Measurements from ENCODE around the gene KRT81. TPM values are rescaled to one million over a fixed set of nuclear protein-coding genes. Genes with fewer than 3 reads are reported as not detected.

KRT81 gene
- total RNA-seq, 2 experiments from 2014 or later: not detected

- Mint-ChIP-seq H3K27me3 (ENCODE audit: low read depth) (peaks cover 12% of the 10 kb centered on the region), H3K9me3 (no peaks in the 10 kb centered on the region), H3K36me3 (ENCODE audit: low read depth) (no peaks in the 10 kb centered on the region), H3K4me3 (no peak overlapping the region), H3K4me1 (ENCODE audit: low read depth) (peaks cover 3% of the 10 kb centered on the region), H3K27ac (no peak overlapping the region)
- intact Hi-C loops (cut with micrococcal nuclease): loop anchor here (2.0 kb wide), 2 partner anchors 55 to 121 kb away; no protein-coding TSS in a partner anchor
- CTCF ChIA-PET: interaction anchor here (0.6 to 4.2 kb wide), 11 partner anchors 9 to 499 kb away, joined by 3 to 29 read pairs (median 7); partner anchors contain the start of gene KRT80
- DNase-seq: no peak
Observed at GRCh38 chr12:52277486-52278245, 13.7 kb downstream of the KRT81 start.

GRCh38 chr12:52275686-52276085 is 15.6 kb downstream of the KRT81 start:
- Mint-ChIP-seq H3K4me1 (ENCODE audit: low read depth) (peaks cover 3% of the 10 kb centered on the region), H3K4me3 (no peak overlapping the region), H3K27me3 (ENCODE audit: low read depth) (peaks cover 18% of the 10 kb centered on the region), H3K36me3 (ENCODE audit: low read depth) (no peaks in the 10 kb centered on the region), H3K9me3 (no peaks in the 10 kb centered on the region), H3K27ac (no peak overlapping the region)
- CTCF ChIA-PET: interaction anchor here (0.6 to 2.7 kb wide), 2 partner anchors 54 to 119 kb away, joined by 4 to 7 read pairs; no protein-coding TSS in a partner anchor
- no peak for DNase-seq
- intact Hi-C loops (cut with micrococcal nuclease): no loop called here

- H3K36me3 Mint-ChIP-seq (ENCODE audit: low read depth): no peaks in the 10 kb centered on the region
- DNase-seq: no peak
- H3K27ac Mint-ChIP-seq: no peak within 1 kb of the TSS
- peaks cover 14% of the 10 kb centered on the region for H3K27me3 Mint-ChIP-seq (ENCODE audit: low read depth)
- H3K9me3 Mint-ChIP-seq: no peaks in the 10 kb centered on the region
- intact Hi-C loops (cut with micrococcal nuclease): no loop called here
- peaks cover 3% of the 10 kb centered on the region for H3K4me1 Mint-ChIP-seq (ENCODE audit: low read depth)
- H3K4me3 Mint-ChIP-seq: no peak within 1 kb of the TSS
- CTCF ChIA-PET: interaction anchor here (0.6 kb wide), 1 partner anchor 1217 kb away, joined by 4 read pairs; no protein-coding TSS in a partner anchor
Observed at GRCh38 chr12:52274521-52275120, 16.7 kb downstream of the KRT81 start, which contains the start of gene KRT86. KRT86 (plus strand) TSS chr12:52274645; CDS start chr12:52301917, 27,272 bp downstream.

GRCh38 chr12:52271158-52271557 is 20.2 kb downstream of the KRT81 start:
- Mint-ChIP-seq H3K4me1 (ENCODE audit: low read depth) (no peaks in the 10 kb centered on the region), H3K4me3 (no peak overlapping the region), H3K9me3 (no peaks in the 10 kb centered on the region), H3K27me3 (ENCODE audit: low read depth) (peaks cover 11% of the 10 kb centered on the region), H3K36me3 (ENCODE audit: low read depth) (no peaks in the 10 kb centered on the region), H3K27ac (no peak overlapping the region)
- intact Hi-C loops (cut with micrococcal nuclease): no loop called here
- CTCF ChIA-PET: interaction anchor here (0.6 to 1.3 kb wide), 5 partner anchors 8 to 401 kb away, joined by 3 to 8 read pairs (median 4); no protein-coding TSS in a partner anchor
- no peak for DNase-seq

- CTCF ChIA-PET: interaction anchor here (0.6 to 1.3 kb wide), 4 partner anchors 9 to 402 kb away, joined by 3 to 8 read pairs (median 4); no protein-coding TSS in a partner anchor
- H3K4me1 Mint-ChIP-seq (ENCODE audit: low read depth): no peaks in the 10 kb centered on the region
- no peaks in the 10 kb centered on the region for H3K9me3 Mint-ChIP-seq
- H3K27me3 Mint-ChIP-seq (ENCODE audit: low read depth): peaks cover 11% of the 10 kb centered on the region
- no peak overlapping the region for H3K27ac Mint-ChIP-seq
- no peak overlapping the region for H3K4me3 Mint-ChIP-seq
- intact Hi-C loops (cut with micrococcal nuclease): no loop called here
- H3K36me3 Mint-ChIP-seq (ENCODE audit: low read depth): no peaks in the 10 kb centered on the region
- DNase-seq: no peak
Observed at GRCh38 chr12:52270541-52271070, 20.7 kb downstream of the KRT81 start.

- no peak overlapping the region for H3K4me3 Mint-ChIP-seq
- H3K27me3 Mint-ChIP-seq (ENCODE audit: low read depth): peaks cover 11% of the 10 kb centered on the region
- H3K9me3 Mint-ChIP-seq: no peaks in the 10 kb centered on the region
- no peak for DNase-seq
- no peak overlapping the region for H3K27ac Mint-ChIP-seq
- CTCF ChIA-PET: interaction anchor here (1.5 to 3.6 kb wide), 2 partner anchors 11 to 38 kb away, joined by 3 to 13 read pairs; no protein-coding TSS in a partner anchor
- no peaks in the 10 kb centered on the region for H3K36me3 Mint-ChIP-seq (ENCODE audit: low read depth)
- intact Hi-C loops (cut with micrococcal nuclease): no loop called here
- H3K4me1 Mint-ChIP-seq (ENCODE audit: low read depth): no peaks in the 10 kb centered on the region
Observed at GRCh38 chr12:52268212-52268611, 23.1 kb downstream of the KRT81 start.

GRCh38 chr12:52267699-52268098 is 23.6 kb downstream of the KRT81 start:
- no peak overlapping the region for H3K27ac Mint-ChIP-seq
- DNase-seq: no peak
- H3K4me1 Mint-ChIP-seq (ENCODE audit: low read depth): no peaks in the 10 kb centered on the region
- CTCF ChIA-PET: interaction anchor here (1.5 to 3.6 kb wide), 2 partner anchors 12 to 39 kb away, joined by 3 to 13 read pairs; no protein-coding TSS in a partner anchor
- no peak overlapping the region for H3K4me3 Mint-ChIP-seq
- no peaks in the 10 kb centered on the region for H3K36me3 Mint-ChIP-seq (ENCODE audit: low read depth)
- intact Hi-C loops (cut with micrococcal nuclease): no loop called here
- H3K9me3 Mint-ChIP-seq: no peaks in the 10 kb centered on the region
- H3K27me3 Mint-ChIP-seq (ENCODE audit: low read depth): peaks cover 11% of the 10 kb centered on the region

GRCh38 chr12:52267266-52267665 is 24.1 kb downstream of the KRT81 start:
- intact Hi-C loops (cut with micrococcal nuclease): no loop called here
- no peak for DNase-seq
- H3K27me3 Mint-ChIP-seq (ENCODE audit: low read depth): peaks cover 11% of the 10 kb centered on the region
- CTCF ChIA-PET: interaction anchor here (1.5 to 3.6 kb wide), 2 partner anchors 12 to 39 kb away, joined by 3 to 13 read pairs; no protein-coding TSS in a partner anchor
- no peak overlapping the region for H3K27ac Mint-ChIP-seq
- no peaks in the 10 kb centered on the region for H3K9me3 Mint-ChIP-seq
- no peaks in the 10 kb centered on the region for H3K4me1 Mint-ChIP-seq (ENCODE audit: low read depth)
- no peaks in the 10 kb centered on the region for H3K36me3 Mint-ChIP-seq (ENCODE audit: low read depth)
- no peak overlapping the region for H3K4me3 Mint-ChIP-seq

- H3K27ac Mint-ChIP-seq: no peak overlapping the region
Observed at GRCh38 chr12:52266514-52266913, 24.8 kb downstream of the KRT81 start.

GRCh38 chr12:52264435-52264825 is 26.9 kb downstream of the KRT81 start:
- Mint-ChIP-seq H3K27me3 (ENCODE audit: low read depth) (peaks cover 24% of the 10 kb centered on the region), H3K36me3 (ENCODE audit: low read depth) (no peaks in the 10 kb centered on the region), H3K27ac (no peak overlapping the region), H3K4me3 (no peak overlapping the region), H3K4me1 (ENCODE audit: low read depth) (no peaks in the 10 kb centered on the region), H3K9me3 (no peaks in the 10 kb centered on the region)
- CTCF ChIA-PET: interaction anchor here (1.0 to 2.2 kb wide), 2 partner anchors 8 to 14 kb away, joined by 3 to 10 read pairs; no protein-coding TSS in a partner anchor
- intact Hi-C loops (cut with micrococcal nuclease): no loop called here
- no peak for DNase-seq

More at GRCh38 chr12:52266514-52266913, 24.8 kb downstream of the KRT81 start:
- Mint-ChIP-seq H3K27me3 (ENCODE audit: low read depth) (peaks cover 11% of the 10 kb centered on the region), H3K4me3 (no peak overlapping the region), H3K9me3 (no peaks in the 10 kb centered on the region), H3K36me3 (ENCODE audit: low read depth) (no peaks in the 10 kb centered on the region), H3K4me1 (ENCODE audit: low read depth) (no peaks in the 10 kb centered on the region)
- intact Hi-C loops (cut with micrococcal nuclease): no loop called here
- CTCF ChIA-PET: interaction anchor here (3.6 kb wide), 1 partner anchor 13 kb away, joined by 13 read pairs; no protein-coding TSS in a partner anchor
- no peak for DNase-seq

GRCh38 chr12:52263761-52264434 is 27.4 kb downstream of the KRT81 start:
- Mint-ChIP-seq H3K4me1 (ENCODE audit: low read depth) (no peaks in the 10 kb centered on the region), H3K9me3 (no peaks in the 10 kb centered on the region), H3K27ac (no peak overlapping the region), H3K4me3 (no peak overlapping the region), H3K27me3 (ENCODE audit: low read depth) (peaks cover 26% of the 10 kb centered on the region), H3K36me3 (ENCODE audit: low read depth) (no peaks in the 10 kb centered on the region)
- no peak for DNase-seq
- CTCF ChIA-PET: interaction anchor here (1.0 to 2.2 kb wide), 3 partner anchors 9 to 15 kb away, joined by 3 to 10 read pairs (median 7); no protein-coding TSS in a partner anchor
- intact Hi-C loops (cut with micrococcal nuclease): no loop called here
